PFSK-1 (cell line): ENCODE results near the gene FRRS1L.

Experiments used
- POLR2AphosphoS5 ChIP-seq: IDR thresholded peaks from 2 replicates; pipeline ENCODE4 v1.6.1; 2012; ENCODE audit warnings: low read depth, mild to moderate bottlenecking, control low read depth, low read length, moderate library complexity
- REST ChIP-seq, 2 experiments: IDR thresholded peaks; 2 replicates each; pipeline versions ENCODE4 v1.6.1 to v1.8.0; 2011 to 2012; ENCODE audit warnings: low read depth in 2 of 2, low read length in 2 of 2, control low read depth in 1 of 2, inconsistent platforms in 1 of 2, mild to moderate bottlenecking in 1 of 2, moderate library complexity in 1 of 2; ENCODE audit not compliant: insufficient read depth in 1 of 2
- SIN3A ChIP-seq: IDR thresholded peaks from 2 replicates; pipeline ENCODE4 v1.6.1; 2012; ENCODE audit warnings: mild to moderate bottlenecking, low read length, moderate library complexity, borderline replicate concordance; ENCODE audit not compliant: insufficient read depth
- TAF1 ChIP-seq: IDR thresholded peaks from 2 replicates; pipeline ENCODE4 v1.6.1; 2012; ENCODE audit warnings: low read length, control low read depth, borderline replicate concordance; ENCODE audit not compliant: insufficient read depth

GRCh38 chr9:109191746-109192145 lies 24.7 kb upstream of the FRRS1L start:
- no peak for TF ChIP-seq REST (IDR thresholded peaks at IDR 0.05; ENCODE audit: insufficient read depth in 1 of 2, low read depth in 2 of 2, low read length in 2 of 2)
- no peak for TF ChIP-seq SIN3A
- TF ChIP-seq POLR2AphosphoS5: no peak
- no peak for TF ChIP-seq TAF1
